Right atrium auricular region (tissue), 2 donors: ENCODE measurements around the gene DISP2. TPM values are rescaled to one million over a fixed set of nuclear protein-coding genes. Genes with fewer than 3 reads are reported as not detected.

Experiments
- DNase-seq: peaks from one replicate; pipeline ENCODE4 v3.0.0-alpha.2; 2019; ENCODE audit warnings: low spot score
- H3K27ac ChIP-seq, 2 donors: fragments of 200-600 bp; sonication (generic); 1 replicate in 1 of 2; 2 replicates in 1 of 2; pipeline ENCODE4 v1.5.1; 2016 to 2019
- H3K27me3 ChIP-seq, 2 donors: fragments of 200-600 bp; sonication (generic); one replicate each; pipeline versions ENCODE4 v1.5.1 to v1.6.0; 2017 to 2019
- H3K36me3 ChIP-seq: fragments of 200-600 bp; sonication (generic); one replicate; pipeline ENCODE4 v1.5.1; 2016
- H3K4me1 ChIP-seq, 2 donors: fragments of 200-600 bp; sonication (generic); one replicate each; pipeline versions ENCODE4 v1.5.1 to v1.6.0; 2017 to 2019
- H3K4me3 ChIP-seq, 2 donors: fragments of 200-600 bp; sonication (generic); 1 replicate in 1 of 2; 2 replicates in 1 of 2; pipeline ENCODE4 v1.5.1; 2017 to 2019; ENCODE audit warnings: mild to moderate bottlenecking in 1 of 2, moderate library complexity in 1 of 2
- H3K9me3 ChIP-seq, 2 donors: fragments of 200-600 bp; sonication (generic); one replicate each; pipeline ENCODE4 v1.5.1; 2019
- CTCF ChIP-seq, 2 donors: fragments of 200-600 bp; sonication (generic); IDR thresholded peaks; one replicate each; pipeline ENCODE4 v1.5.1; 2019; ENCODE audit warnings: antibody characterized with exemption in 2 of 2
- total RNA-seq, 2 donors: library from RNA; depleted of rRNA; stranded (reverse); fragments of >200 nt; gene quantifications; one replicate each; pipeline ENCODE4 v1.1.0, GENCODE V29; 2016

Gene DISP2
- total RNA-seq, 2 donors from 2014 or later: 0.11 to 0.20 TPM

GRCh38 chr15:40389824-40390595 lies 32.0 kb downstream of the DISP2 start:
- Histone ChIP-seq H3K4me3 (no peak overlapping the region), H3K4me1 (no peaks in the 10 kb centered on the region), H3K9me3 (no peaks in the 10 kb centered on the region), H3K27ac (no peak overlapping the region), H3K36me3 (peaks cover 28% of the 10 kb centered on the region), H3K27me3 (no peaks in the 10 kb centered on the region)
- DNase-seq: no peak
- no peak for TF ChIP-seq CTCF (IDR thresholded peaks at IDR 0.05)

- peaks cover 15% of the 10 kb centered on the region for H3K36me3 ChIP-seq
- DNase-seq: no peak
- TF ChIP-seq CTCF (IDR thresholded peaks at IDR 0.05): no peak
- no peaks in the 10 kb centered on the region for H3K9me3 ChIP-seq
- no peaks in the 10 kb centered on the region for H3K4me1 ChIP-seq
- no peak overlapping the region for H3K27ac ChIP-seq
- H3K27me3 ChIP-seq: no peaks in the 10 kb centered on the region
- no peak overlapping the region for H3K4me3 ChIP-seq
These were observed 35.2 kb downstream of the DISP2 start for GRCh38 chr15:40392986-40393948.

- no peaks in the 10 kb centered on the region for H3K9me3 ChIP-seq
- H3K4me1 ChIP-seq: no peaks in the 10 kb centered on the region
- no peak overlapping the region for H3K4me3 ChIP-seq
- no peaks in the 10 kb centered on the region for H3K27me3 ChIP-seq
- no peak overlapping the region for H3K27ac ChIP-seq
- no peak for TF ChIP-seq CTCF (IDR thresholded peaks at IDR 0.05)
- no peak for DNase-seq
- peaks cover 3% of the 10 kb centered on the region for H3K36me3 ChIP-seq
These were observed 39.8 kb downstream of the DISP2 start for GRCh38 chr15:40397688-40398412.

GRCh38 chr15:40398413-40398873 lies 40.4 kb downstream of the DISP2 start:
- no peak overlapping the region for H3K27ac ChIP-seq
- TF ChIP-seq CTCF (IDR thresholded peaks at IDR 0.05): no peak
- no peak overlapping the region for H3K4me3 ChIP-seq
- DNase-seq: no peak
- no peaks in the 10 kb centered on the region for H3K27me3 ChIP-seq
- no peaks in the 10 kb centered on the region for H3K9me3 ChIP-seq
- H3K36me3 ChIP-seq: no peaks in the 10 kb centered on the region
- no peaks in the 10 kb centered on the region for H3K4me1 ChIP-seq

- no peaks in the 10 kb centered on the region for H3K27me3 ChIP-seq
- H3K27ac ChIP-seq: no peak overlapping the region
- H3K9me3 ChIP-seq: no peaks in the 10 kb centered on the region
- no peak for DNase-seq
- H3K4me1 ChIP-seq: no peaks in the 10 kb centered on the region
- no peaks in the 10 kb centered on the region for H3K36me3 ChIP-seq
- no peak for TF ChIP-seq CTCF (IDR thresholded peaks at IDR 0.05)
- no peak overlapping the region for H3K4me3 ChIP-seq
These were observed 41.4 kb downstream of the DISP2 start for GRCh38 chr15:40399370-40399769.
